ENCODE measurements around the gene RAD21L1.
A peak's percentile ranks its signal among the peaks of the same experiment; 100 is the strongest.

RAD21L1 gene

DNA sequence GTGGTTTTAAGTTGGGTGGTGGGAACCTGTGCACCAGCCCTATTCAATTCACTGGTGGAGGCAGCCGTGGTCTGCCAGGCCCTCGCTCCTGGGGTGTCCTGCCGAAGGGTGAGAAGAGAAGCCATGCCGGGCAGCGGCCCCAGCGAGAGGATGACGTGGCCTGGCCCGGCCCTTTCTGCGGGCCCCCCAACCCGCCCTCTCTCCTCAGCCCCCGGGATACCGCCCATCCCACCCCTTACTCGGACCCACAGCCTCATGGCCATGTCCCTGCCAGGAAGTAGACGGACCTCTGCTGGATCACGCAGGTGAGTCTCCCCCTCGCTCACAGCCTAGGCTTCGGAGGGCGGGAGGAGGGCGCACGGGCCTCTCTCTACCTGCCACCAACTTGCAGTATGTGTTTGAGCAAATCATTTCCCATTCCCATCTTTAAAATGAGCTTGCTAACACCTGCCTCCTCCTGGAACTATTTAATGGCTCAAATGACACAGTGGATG lies 70.3 kb downstream of the RAD21L1 start:
- no peak for DNase-seq (ENCODE audit: low spot score)

DNA sequence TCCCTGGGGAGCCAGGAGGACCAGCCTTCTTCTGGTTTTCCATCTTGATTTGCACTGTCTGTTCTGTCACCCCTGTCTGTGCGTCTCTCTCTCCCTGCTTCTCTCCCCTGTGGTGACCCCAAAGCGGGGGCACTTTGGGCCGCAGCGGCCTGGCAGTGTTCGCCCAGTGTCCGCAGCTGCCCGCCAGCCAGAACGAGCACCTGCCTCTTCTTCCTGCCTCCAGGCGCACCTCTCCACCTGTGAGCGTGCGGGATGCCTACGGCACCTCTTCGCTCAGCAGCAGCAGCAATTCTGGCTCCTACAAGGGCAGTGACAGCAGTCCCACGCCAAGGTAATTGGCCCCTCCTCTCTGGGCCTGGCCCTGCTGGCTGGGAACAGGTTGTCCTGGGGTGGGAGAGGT lies 71.1 kb downstream of the RAD21L1 start:
- DNase-seq (ENCODE audit: low spot score), result no peak

GRCh38 chr20:1297486-1297885 lies 71.6 kb downstream of the RAD21L1 start:
- DNase-seq (ENCODE audit: low spot score), result no peak

GRCh38 chr20:1298166-1298565 lies 72.3 kb downstream of the RAD21L1 start:
- no peak for DNase-seq (ENCODE audit: low spot score)

- no peak for DNase-seq (ENCODE audit: low spot score)
Measured at GRCh38 chr20:1298888-1299511, 73.2 kb downstream of the RAD21L1 start.

- peak; percentile 57 for DNase-seq (ENCODE audit: low spot score)
Measured at GRCh38 chr20:1299522-1299921, 73.7 kb downstream of the RAD21L1 start.

DNA sequence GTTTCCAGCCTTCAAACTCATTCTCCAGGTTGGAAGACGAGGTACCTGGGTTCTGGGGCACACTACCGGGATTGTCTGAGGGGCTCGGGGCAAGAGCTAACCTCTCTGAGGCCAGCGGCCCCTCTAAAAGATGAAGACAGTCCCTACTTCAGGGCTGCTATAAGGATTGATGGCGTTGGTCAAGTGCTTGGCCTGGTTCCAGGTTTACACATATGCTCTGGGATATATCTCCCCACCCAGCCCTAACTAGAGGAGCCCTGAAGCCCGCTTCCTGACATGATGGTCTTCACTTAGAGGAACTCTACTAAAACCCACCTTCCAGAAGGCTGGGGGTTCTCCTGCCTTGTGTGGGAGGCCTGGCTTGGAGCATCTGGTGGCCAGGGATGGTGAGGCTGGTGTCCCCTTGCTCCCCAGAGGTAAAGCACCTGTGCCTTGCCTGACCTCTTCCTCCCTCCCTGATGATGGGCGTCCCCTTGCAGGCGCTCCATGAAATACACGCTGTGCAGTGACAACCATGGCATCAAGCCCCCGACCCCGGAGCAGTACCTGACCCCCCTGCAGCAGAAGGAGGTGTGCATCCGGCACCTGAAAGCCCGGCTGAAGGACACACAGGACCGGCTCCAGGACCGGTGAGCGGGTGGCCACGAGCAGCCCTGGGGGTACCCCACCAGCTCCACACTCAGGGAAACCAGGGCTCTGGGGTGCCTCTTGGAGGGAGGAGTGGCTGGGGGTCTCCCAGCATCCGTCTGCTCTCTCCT lies 74.4 kb downstream of the RAD21L1 start:
- DNase-seq (ENCODE audit: low spot score), result no peak

DNA sequence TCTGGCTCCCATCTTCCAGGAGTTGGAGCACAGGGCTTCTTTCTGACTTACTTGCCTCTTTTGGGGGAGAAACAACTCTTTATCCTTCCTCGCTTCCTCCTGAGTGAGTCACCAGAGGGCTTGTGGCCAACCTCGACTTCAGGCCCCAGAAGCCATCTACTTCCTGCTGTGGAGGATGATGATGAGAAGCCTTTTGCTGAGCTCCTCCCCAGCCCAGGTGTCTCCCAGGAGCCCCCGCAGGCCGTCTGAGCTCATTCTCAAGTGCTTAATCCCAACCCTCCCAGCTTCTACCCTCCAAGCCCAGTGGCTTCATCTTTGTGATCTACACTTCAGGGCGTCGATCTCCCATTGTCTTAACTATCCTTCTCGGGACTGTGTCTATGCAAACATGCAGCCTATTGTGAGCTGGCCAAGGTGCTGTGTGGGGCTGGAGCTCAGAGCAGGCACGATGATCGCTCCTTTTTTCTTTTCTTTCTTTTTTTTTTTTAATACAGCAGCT lies 75.2 kb downstream of the RAD21L1 start:
- no peak for DNase-seq (ENCODE audit: low spot score)

GRCh38 chr20:1302685-1303541 lies 77.1 kb downstream of the RAD21L1 start:
- peak; percentile 72 for DNase-seq (ENCODE audit: low spot score)

GRCh38 chr20:1304710-1305515 lies 79.1 kb downstream of the RAD21L1 start:
- no peak for DNase-seq (ENCODE audit: low spot score)

Data from NAMALWA (cell line).